Transverse colon (tissue), 4 donors: ENCODE results near the gene DDX27.

Source experiments
- CTCF ChIP-seq, 5 experiments: fragments of 200-600 bp in 3 of 5; fragments of 450-650 bp in 2 of 5; sonication (generic) in 3 of 5; IDR thresholded peaks; 1 replicate in 2 of 5; 2 replicates in 3 of 5; pipeline ENCODE4 v1.5.1; 2016 to 2017; ENCODE audit warnings: antibody characterized with exemption in 5 of 5, inconsistent platforms in 3 of 5, mild to moderate bottlenecking in 2 of 5, moderate library complexity in 1 of 5
- POLR2A ChIP-seq: fragments of 450-650 bp; IDR thresholded peaks from one replicate; pipeline ENCODE4 v1.6.1; 2016; ENCODE audit warnings: antibody characterized with exemption, mild to moderate bottlenecking, moderate library complexity
- POLR2AphosphoS5 ChIP-seq, 3 donors: sonication (generic); formaldehyde crosslinking; IDR thresholded peaks; one replicate each; pipeline ENCODE4 v1.6.1; 2016; ENCODE audit warnings: antibody characterized with exemption in 3 of 3

GRCh38 chr20:49291200-49291599 is 72.0 kb downstream of the DDX27 start:
- no peak for TF ChIP-seq CTCF (IDR thresholded peaks at IDR 0.05)
- TF ChIP-seq POLR2AphosphoS5 (IDR thresholded peaks at IDR 0.05): no peak
- no peak for TF ChIP-seq POLR2A
